ENCODE data around the gene KIF16B.

DNA sequence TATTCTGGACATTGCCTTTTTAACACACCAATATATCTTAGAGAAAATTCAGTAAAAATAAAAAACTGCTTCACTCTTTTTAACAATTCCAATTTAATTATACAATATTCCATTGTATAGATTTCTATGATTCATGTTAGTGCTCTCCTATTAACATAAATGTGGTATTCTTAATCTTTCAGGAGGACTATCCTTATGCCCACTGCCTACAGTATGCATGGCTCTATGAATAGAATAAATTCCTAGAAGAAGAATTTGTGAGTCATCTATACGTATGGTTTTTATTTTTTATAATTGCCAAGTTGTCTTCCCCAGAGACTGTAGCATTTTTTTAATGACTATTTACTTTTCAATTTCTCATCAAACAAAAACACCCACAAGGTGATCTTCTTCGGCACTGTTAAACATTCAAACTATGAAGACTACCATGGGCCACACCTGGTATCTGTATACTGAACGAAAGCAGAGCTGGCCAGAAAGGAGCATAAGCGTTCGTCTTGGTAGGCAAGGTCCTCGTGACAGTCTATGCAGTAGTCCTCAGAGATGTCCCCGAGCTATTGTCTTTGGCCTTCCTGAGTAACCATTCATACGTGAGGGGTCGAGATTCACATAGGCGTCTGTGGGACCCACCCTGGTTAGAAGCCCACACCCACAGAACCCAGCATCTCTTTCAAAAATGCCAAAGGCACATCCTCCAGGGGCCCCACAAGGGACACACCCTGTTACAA, 74.6 kb downstream of the KIF16B start:
- TF ChIP-seq POLR2AphosphoS5 (IDR thresholded peaks at IDR 0.05) = no peak
- no peak for TF ChIP-seq POLR2A (IDR thresholded peaks at IDR 0.05)
